ENCODE measurements around the gene CEP43.
"Not testable (repeated sequence)": the region's sequence is repeated elsewhere in the genome, so short reads cannot be mapped to it uniquely, and the experiment has no call there.

Gene CEP43

GRCh38 chr6:166999145-166999883 is at the start of gene CEP43:
TSS of gene CEP43 (plus strand) at chr6:166999397. CDS start at chr6:166999413, 16 bp downstream.
- peaks cover 0 to 27% (median 19%) of the 10 kb centered on the region in 5 donors for H3K4me1 ChIP-seq (ENCODE audit: control insufficient read depth in 5 of 5, insufficient read depth in 5 of 5, low read length in 5 of 5)
- no peaks in the 10 kb centered on the region for H3K36me3 ChIP-seq (ENCODE audit: control insufficient read depth in 5 of 5, insufficient read depth in 5 of 5, low read length in 5 of 5)
- peak within 1 kb of the TSS; percentile 75 to 94 (median 87) for H3K4me3 ChIP-seq (ENCODE audit: low read depth in 1 of 5, low read length in 5 of 5)
- H3K9ac ChIP-seq (ENCODE audit: low read length in 5 of 5): peak within 1 kb of the TSS in 4 of 5 donors; percentile 71 to 84 (median 82)
- peak within 1 kb of the TSS; percentile 44 for H3K27ac ChIP-seq (ENCODE audit: low read depth, low read length)
- H3K9me3 ChIP-seq (ENCODE audit: control insufficient read depth in 5 of 5, low read length in 5 of 5): no peaks in the 10 kb centered on the region
- no peaks in the 10 kb centered on the region for H3K27me3 ChIP-seq (ENCODE audit: control insufficient read depth in 5 of 5, insufficient read depth in 4 of 5, low read length in 5 of 5)

- peak overlapping the region in 3 of 5 donors; percentile 12 to 25 (median 13) for H3K4me3 ChIP-seq (ENCODE audit: low read depth in 1 of 5, low read length in 5 of 5)
- H3K27ac ChIP-seq (ENCODE audit: low read depth, low read length): no peak overlapping the region
- no peak overlapping the region for H3K9ac ChIP-seq (ENCODE audit: low read length in 5 of 5)
- H3K4me1 ChIP-seq (ENCODE audit: control insufficient read depth in 5 of 5, insufficient read depth in 5 of 5, low read length in 5 of 5): peaks cover 0 to 33% (median 8%) of the 10 kb centered on the region in 5 donors
- peaks cover 0 to 3% (median 0%) of the 10 kb centered on the region in 5 donors for H3K9me3 ChIP-seq (ENCODE audit: control insufficient read depth in 5 of 5, low read length in 5 of 5)
- no peaks in the 10 kb centered on the region for H3K27me3 ChIP-seq (ENCODE audit: control insufficient read depth in 5 of 5, insufficient read depth in 4 of 5, low read length in 5 of 5)
- peaks cover 0 to 22% (median 16%) of the 10 kb centered on the region in 5 donors for H3K36me3 ChIP-seq (ENCODE audit: control insufficient read depth in 5 of 5, insufficient read depth in 5 of 5, low read length in 5 of 5)
Measured at GRCh38 chr6:166949528-166950442, 49.4 kb upstream of the CEP43 start.

- Histone ChIP-seq H3K27me3 (ENCODE audit: control insufficient read depth in 5 of 5, insufficient read depth in 4 of 5, low read length in 5 of 5) (no peaks in the 10 kb centered on the region), H3K9ac (ENCODE audit: low read length in 5 of 5) (no peak overlapping the region), H3K4me1 (ENCODE audit: control insufficient read depth in 5 of 5, insufficient read depth in 5 of 5, low read length in 5 of 5) (peaks cover 0 to 37% (median 10%) of the 10 kb centered on the region in 5 donors), H3K9me3 (ENCODE audit: control insufficient read depth in 5 of 5, low read length in 5 of 5) (peaks cover 0 to 3% (median 0%) of the 10 kb centered on the region in 5 donors), H3K4me3 (ENCODE audit: low read depth in 1 of 5, low read length in 5 of 5) (peak overlapping the region in 3 of 5 donors; percentile 12 to 25 (median 13)), H3K27ac (ENCODE audit: low read depth, low read length) (no peak overlapping the region), H3K36me3 (ENCODE audit: control insufficient read depth in 5 of 5, insufficient read depth in 5 of 5, low read length in 5 of 5) (peaks cover 0 to 18% (median 16%) of the 10 kb centered on the region in 5 donors)
Measured at GRCh38 chr6:166950443-166950821, 48.8 kb upstream of the CEP43 start.

GRCh38 chr6:166950892-166951669 is 48.1 kb upstream of the CEP43 start:
- Histone ChIP-seq H3K4me3 (ENCODE audit: low read depth in 1 of 5, low read length in 5 of 5) (peak overlapping the region in 4 of 5 donors; percentile 42 to 65 (median 59)), H3K9ac (ENCODE audit: low read length in 5 of 5) (peak overlapping the region in 1 of 5 donors; percentile 35), H3K36me3 (ENCODE audit: control insufficient read depth in 5 of 5, insufficient read depth in 5 of 5, low read length in 5 of 5) (peaks cover 0 to 14% (median 12%) of the 10 kb centered on the region in 5 donors), H3K4me1 (ENCODE audit: control insufficient read depth in 5 of 5, insufficient read depth in 5 of 5, low read length in 5 of 5) (peaks cover 0 to 44% (median 17%) of the 10 kb centered on the region in 5 donors)
- H3K27me3 ChIP-seq (ENCODE audit: control insufficient read depth in 5 of 5, insufficient read depth in 4 of 5, low read length in 5 of 5); H3K9me3 ChIP-seq (ENCODE audit: control insufficient read depth in 5 of 5, low read length in 5 of 5); H3K27ac ChIP-seq (ENCODE audit: low read depth, low read length): not testable (repeated sequence)

- Histone ChIP-seq H3K27ac (ENCODE audit: low read depth, low read length) (no peak overlapping the region), H3K4me1 (ENCODE audit: control insufficient read depth in 5 of 5, insufficient read depth in 5 of 5, low read length in 5 of 5) (peaks cover 0 to 49% (median 18%) of the 10 kb centered on the region in 5 donors), H3K4me3 (ENCODE audit: low read depth in 1 of 5, low read length in 5 of 5) (no peak overlapping the region)
Measured at GRCh38 chr6:166951670-166952060, 47.5 kb upstream of the CEP43 start.

GRCh38 chr6:166952121-166952520 is 47.1 kb upstream of the CEP43 start:
- H3K4me3 ChIP-seq (ENCODE audit: low read depth in 1 of 5, low read length in 5 of 5): no peak overlapping the region
- no peaks in the 10 kb centered on the region for H3K27me3 ChIP-seq (ENCODE audit: control insufficient read depth in 5 of 5, insufficient read depth in 4 of 5, low read length in 5 of 5)
- H3K27ac ChIP-seq (ENCODE audit: low read depth, low read length): no peak overlapping the region
- H3K4me1 ChIP-seq (ENCODE audit: control insufficient read depth in 5 of 5, insufficient read depth in 5 of 5, low read length in 5 of 5): peaks cover 0 to 53% (median 22%) of the 10 kb centered on the region in 5 donors
- H3K9me3 ChIP-seq (ENCODE audit: control insufficient read depth in 5 of 5, low read length in 5 of 5): peaks cover 0 to 3% (median 0%) of the 10 kb centered on the region in 5 donors
- H3K36me3 ChIP-seq (ENCODE audit: control insufficient read depth in 5 of 5, insufficient read depth in 5 of 5, low read length in 5 of 5): peaks cover 0 to 5% (median 4%) of the 10 kb centered on the region in 5 donors
- no peak overlapping the region for H3K9ac ChIP-seq (ENCODE audit: low read length in 5 of 5)

More at GRCh38 chr6:166951670-166952060, 47.5 kb upstream of the CEP43 start:
- peaks cover 0 to 3% (median 0%) of the 10 kb centered on the region in 5 donors for H3K9me3 ChIP-seq (ENCODE audit: control insufficient read depth in 5 of 5, low read length in 5 of 5)
- H3K9ac ChIP-seq (ENCODE audit: low read length in 5 of 5): no peak overlapping the region
- H3K27me3 ChIP-seq (ENCODE audit: control insufficient read depth in 5 of 5, insufficient read depth in 4 of 5, low read length in 5 of 5): no peaks in the 10 kb centered on the region
- peaks cover 0 to 9% (median 9%) of the 10 kb centered on the region in 5 donors for H3K36me3 ChIP-seq (ENCODE audit: control insufficient read depth in 5 of 5, insufficient read depth in 5 of 5, low read length in 5 of 5)

- no peak overlapping the region for H3K4me3 ChIP-seq (ENCODE audit: low read depth in 1 of 5, low read length in 5 of 5)
- H3K36me3 ChIP-seq (ENCODE audit: control insufficient read depth in 5 of 5, insufficient read depth in 5 of 5, low read length in 5 of 5): no peaks in the 10 kb centered on the region
- no peak overlapping the region for H3K27ac ChIP-seq (ENCODE audit: low read depth, low read length)
- peaks cover 0 to 61% (median 29%) of the 10 kb centered on the region in 5 donors for H3K4me1 ChIP-seq (ENCODE audit: control insufficient read depth in 5 of 5, insufficient read depth in 5 of 5, low read length in 5 of 5)
- H3K27me3 ChIP-seq (ENCODE audit: control insufficient read depth in 5 of 5, insufficient read depth in 4 of 5, low read length in 5 of 5): no peaks in the 10 kb centered on the region
- H3K9me3 ChIP-seq (ENCODE audit: control insufficient read depth in 5 of 5, low read length in 5 of 5): peaks cover 0 to 3% (median 0%) of the 10 kb centered on the region in 5 donors
- H3K9ac ChIP-seq (ENCODE audit: low read length in 5 of 5): no peak overlapping the region
Measured at GRCh38 chr6:166952567-166953486, 46.4 kb upstream of the CEP43 start.

- no peaks in the 10 kb centered on the region for H3K36me3 ChIP-seq (ENCODE audit: control insufficient read depth in 5 of 5, insufficient read depth in 5 of 5, low read length in 5 of 5)
- peaks cover 0 to 70% (median 34%) of the 10 kb centered on the region in 5 donors for H3K4me1 ChIP-seq (ENCODE audit: control insufficient read depth in 5 of 5, insufficient read depth in 5 of 5, low read length in 5 of 5)
- H3K9ac ChIP-seq (ENCODE audit: low read length in 5 of 5): no peak overlapping the region
- H3K4me3 ChIP-seq (ENCODE audit: low read depth in 1 of 5, low read length in 5 of 5): no peak overlapping the region
- peaks cover 0 to 3% (median 0%) of the 10 kb centered on the region in 5 donors for H3K9me3 ChIP-seq (ENCODE audit: control insufficient read depth in 5 of 5, low read length in 5 of 5)
- H3K27me3 ChIP-seq (ENCODE audit: control insufficient read depth in 5 of 5, insufficient read depth in 4 of 5, low read length in 5 of 5): no peaks in the 10 kb centered on the region
- H3K27ac ChIP-seq (ENCODE audit: low read depth, low read length): no peak overlapping the region
Measured at GRCh38 chr6:166954118-166954713, 45.0 kb upstream of the CEP43 start.

Measured in subcutaneous abdominal adipose tissue (tissue), 5 donors.